NCI-H510A treated with DMSO at 0.1 percent for 48 hours (cell line): ENCODE results near the gene ASTN2.

Experiments
- DNase-seq: peaks from one replicate; lab custom pipeline; 2025; lab: John Stamatoyannopoulos, UW

ASTN2 gene

DNA sequence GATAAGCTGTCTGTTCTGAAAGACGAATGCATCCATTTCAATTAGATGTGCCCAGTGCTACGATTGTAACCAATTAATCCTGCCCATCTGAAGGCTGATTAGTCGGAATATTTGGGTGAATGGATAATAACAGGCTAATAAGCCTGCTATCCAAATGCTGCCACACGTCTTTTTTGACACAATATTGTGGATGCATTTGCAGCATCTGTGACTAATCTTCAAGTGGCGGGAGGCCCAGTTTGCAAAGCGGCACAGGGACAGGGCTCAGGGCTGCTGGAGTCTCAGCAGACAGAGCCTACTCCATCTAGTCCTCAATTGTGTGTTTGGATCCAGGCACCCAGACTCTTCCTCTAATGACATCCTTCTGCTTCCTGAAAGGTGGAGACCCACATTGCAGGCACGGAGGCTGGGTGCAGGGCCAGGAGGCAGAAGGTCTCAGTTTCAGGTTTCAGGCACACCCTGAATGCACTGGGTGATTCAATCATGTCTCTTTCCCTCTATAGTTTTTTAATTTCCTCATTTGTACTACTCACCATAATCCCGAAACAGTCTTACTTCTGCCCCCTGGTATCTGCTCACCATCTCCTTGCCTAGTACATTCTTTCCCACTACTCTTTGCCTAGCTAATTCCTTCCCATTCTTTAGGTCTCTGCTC is 169.6 kb downstream of the ASTN2 start:
- DNase-seq, result no peak

DNA sequence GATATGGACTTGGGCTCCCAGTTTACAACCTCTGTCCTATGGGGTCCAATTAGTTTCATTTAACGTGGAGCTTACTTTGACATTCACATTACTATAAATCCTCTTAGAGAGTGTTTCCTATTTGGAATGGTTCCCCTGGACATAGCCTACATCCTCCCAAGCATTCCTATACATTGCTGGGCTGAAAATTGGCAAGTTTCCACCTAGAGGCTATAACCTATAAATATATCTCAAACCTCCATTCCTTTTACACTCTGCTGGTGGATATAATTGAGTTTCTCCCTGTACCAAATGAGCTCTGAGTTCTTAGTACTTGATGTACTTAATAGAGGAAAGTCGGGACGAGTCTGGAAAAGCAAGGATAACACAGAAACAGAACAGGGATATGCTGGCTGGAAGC is 172.8 kb downstream of the ASTN2 start:
- DNase-seq, result no peak

DNA sequence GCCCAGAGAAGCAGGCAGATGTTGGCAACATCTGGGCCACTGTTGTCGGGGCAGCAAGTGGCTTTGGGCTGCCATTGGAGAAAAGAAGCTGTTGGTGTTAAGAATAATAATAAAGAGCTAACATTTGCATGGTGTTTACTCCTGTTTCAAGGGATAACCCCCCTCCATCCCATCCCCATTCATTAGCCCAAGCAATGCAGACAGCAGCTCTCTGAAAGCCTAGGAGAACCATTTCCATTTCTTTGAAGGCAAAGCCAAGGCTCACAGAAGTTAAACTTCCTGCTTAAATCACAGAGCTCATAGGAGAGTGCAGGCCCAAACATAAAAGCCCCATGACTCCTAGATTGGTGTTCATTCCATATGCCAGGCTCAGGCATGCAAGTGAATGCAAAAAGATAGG is 175.4 kb downstream of the ASTN2 start:
- DNase-seq, result no peak

GRCh38 chr9:117234103-117234502 is 180.8 kb downstream of the ASTN2 start:
- DNase-seq, result no peak

DNA sequence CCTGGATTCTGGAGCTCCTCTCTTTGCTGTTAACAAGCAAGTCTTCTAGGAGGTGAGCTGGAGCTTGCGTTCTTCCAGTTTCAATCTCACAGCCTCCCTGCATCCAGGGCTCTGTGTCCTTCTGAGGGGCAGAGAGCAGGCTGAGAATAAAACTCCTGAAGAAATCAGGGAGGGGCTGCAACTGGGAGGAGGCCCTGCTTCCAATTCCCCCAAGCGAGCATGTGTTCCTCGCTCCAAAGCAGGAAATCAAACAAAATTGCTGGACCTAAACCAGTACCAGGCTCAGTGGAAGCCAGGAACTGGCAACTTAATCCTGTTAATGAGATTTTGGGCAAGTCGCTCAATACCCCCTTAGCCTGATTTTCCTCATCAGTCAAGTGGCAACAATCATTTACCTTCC is 181.8 kb downstream of the ASTN2 start:
- no peak for DNase-seq

- DNase-seq, result no peak
These were observed 182.6 kb downstream of the ASTN2 start for GRCh38 chr9:117232281-117232680.

DNA sequence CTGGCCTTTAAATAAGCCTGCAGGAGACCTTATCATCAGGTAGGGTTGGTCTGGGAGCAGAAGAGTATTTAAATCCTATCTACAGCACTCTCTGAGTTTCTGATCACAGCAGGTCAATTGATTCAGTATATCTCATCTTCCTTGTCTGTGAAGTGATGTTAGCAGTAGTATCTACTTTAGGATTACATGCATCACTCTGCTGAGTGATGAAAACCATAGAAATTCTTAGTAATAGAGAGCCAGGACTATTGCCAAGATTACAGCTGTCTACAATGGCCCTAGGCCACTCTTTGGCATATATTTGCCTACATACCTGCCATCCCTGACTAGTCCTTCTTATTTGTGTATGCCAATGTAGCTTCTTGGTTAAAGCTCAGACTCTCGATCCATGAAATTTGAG is 183.8 kb downstream of the ASTN2 start:
- DNase-seq, result no peak

DNA sequence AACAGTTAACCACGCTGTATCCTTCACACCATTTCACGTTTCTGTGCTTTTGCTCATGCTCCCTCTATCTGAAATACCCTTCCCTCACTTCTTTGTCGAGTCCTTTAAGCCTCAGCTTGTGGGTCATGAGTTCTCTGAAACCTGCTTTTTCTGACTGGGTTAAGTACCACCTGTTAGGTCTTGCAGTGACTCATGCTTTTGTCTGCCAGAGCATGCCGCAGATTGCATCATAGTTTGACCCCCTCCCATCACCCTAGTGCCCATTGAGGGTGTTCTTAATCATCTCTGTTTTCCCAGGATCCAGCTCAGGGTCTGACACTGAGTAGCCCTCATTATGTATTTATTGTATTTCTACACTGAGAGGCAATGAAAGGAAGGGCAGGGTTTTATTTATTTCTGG is 190.2 kb downstream of the ASTN2 start:
- peak; percentile 71 for DNase-seq

- DNase-seq, result no peak
These were observed 195.9 kb downstream of the ASTN2 start for GRCh38 chr9:117218951-117219350.

DNA sequence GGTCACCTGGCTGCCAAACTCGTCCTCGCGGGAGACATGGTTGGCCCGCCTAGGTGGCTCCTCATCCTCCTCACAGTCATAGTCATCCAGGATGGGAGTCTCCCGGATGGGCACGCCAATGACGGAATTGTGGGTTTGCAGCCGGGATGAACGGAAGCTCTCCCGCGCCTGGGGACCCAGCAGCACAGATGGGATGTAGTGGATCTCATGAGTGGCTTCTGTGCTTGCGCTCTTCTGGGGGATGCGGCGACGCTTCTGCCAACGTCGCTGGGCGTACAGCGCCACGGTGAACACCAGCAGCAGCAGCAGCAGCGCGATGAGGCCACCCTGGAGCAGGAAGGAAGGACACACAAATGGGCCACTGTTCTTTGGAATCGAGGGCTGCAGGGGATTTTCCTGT is 200.4 kb downstream of the ASTN2 start:
- no peak for DNase-seq

DNA sequence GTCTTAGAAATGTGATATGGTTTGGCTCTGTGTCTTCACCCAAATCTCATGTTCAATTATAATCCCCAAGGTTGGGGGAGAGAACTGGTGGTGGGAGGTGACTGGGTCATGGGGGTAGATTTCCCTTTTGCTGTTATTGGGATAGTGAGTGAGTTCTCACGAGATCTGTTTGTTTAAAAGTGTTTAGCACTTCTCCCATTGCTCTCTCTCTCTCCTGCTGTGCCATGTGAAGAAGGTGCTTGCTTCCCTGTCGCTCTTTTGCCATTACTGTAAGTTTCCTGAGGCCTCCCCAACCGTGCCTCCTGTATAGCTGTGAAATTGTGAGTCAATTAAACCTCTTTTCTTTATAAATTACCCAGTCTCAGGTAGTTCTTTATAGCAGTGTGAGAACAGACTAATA is 203.6 kb downstream of the ASTN2 start:
- DNase-seq, result no peak

- DNase-seq, result no peak
These were observed 209.1 kb downstream of the ASTN2 start for GRCh38 chr9:117205806-117206205.

GRCh38 chr9:117204971-117205370 is 209.9 kb downstream of the ASTN2 start:
- no peak for DNase-seq

DNA sequence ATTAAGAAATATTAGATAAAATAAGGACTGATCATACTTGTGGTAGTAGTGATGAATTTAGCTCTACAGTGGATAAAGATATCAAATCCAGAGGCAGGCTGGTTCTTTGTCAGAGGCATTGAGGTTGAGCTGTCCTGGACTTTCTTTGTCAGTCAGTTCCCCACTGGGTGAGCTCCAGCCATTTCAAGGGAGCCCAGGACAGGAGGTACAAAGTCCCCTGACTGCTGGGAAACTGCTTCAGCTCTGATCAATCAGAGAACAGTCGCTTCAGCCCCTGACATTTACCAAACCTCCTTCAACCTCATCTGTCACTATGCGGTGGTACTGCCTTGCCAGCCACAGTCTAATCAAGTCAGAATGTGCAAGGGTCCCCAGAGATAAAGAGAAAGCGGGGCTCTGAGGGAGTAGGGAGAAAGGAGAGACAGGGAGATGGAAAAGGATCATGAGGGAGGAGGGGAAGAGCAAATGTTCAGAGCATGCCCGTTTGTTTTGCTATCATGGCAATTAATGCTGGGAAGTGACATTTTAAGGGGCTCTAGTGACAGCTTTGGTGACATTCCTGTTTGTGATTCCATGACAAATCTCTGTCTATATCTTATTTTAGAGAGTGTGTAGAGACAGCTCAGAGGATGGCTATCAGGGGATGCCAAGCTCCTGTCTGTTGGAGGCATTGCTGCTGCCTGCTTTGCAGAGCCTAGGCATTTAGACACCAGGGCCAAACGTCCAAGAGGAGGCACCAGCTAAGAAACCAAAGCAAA is 223.2 kb downstream of the ASTN2 start:
- no peak for DNase-seq

DNA sequence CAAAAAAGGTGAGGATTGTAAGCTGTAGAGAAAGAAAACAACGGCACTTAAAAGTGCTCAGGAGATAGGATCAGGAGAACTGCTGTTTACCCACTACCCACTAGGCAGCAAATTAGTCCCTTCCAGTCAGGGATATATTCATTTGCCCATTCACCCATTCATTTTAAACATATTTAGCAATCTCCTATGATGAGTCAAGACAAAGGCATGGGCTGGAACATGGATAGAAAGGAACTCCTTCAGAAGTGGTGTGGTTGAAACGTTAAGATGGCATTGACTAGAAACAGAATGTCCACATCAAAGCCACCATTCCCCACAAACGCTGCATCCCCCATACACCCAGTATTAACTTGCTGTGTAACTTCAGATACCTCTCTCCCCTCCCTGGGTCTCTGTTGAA is 225.7 kb downstream of the ASTN2 start:
- DNase-seq, result no peak

GRCh38 chr9:117188394-117188793 is 226.5 kb downstream of the ASTN2 start:
- DNase-seq, result no peak

DNA sequence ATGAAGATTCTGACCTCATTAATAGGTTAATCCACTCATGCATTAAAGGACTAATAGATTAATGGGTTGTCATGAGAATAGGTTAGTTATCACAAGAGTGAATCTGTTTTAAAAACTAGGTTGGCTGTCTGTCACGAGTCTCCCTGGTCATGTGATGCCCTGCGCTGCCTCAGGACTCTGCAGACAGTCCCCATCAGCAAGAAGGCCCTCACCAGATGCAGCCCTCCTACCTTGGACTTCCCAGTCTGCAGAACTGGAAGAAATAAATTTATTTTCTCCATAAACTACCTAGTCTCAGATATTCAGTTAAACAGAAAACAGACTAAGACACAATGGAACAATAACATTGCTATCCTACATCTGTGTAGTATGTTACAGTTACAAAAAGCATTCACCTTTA is 227.4 kb downstream of the ASTN2 start:
- no peak for DNase-seq

DNA sequence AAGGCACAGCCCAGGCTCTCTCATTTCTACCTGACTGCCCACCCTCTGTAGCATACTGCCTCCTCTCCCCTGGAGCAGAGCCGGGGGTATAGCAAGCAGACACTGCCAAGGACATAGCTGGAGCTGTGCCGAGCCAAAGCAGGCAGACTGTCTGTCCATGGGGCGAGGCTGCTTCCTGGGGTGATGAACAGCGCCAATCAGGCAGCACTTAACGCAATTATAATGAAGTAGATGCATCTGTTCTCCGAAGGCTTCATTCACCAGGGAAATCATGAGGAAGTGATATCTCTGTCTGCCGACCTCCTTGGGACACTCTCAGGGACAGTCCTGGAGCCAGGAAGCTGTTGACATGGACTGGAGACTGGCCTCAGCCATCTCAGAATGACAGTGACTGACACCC is 230.7 kb downstream of the ASTN2 start:
- no peak for DNase-seq

DNA sequence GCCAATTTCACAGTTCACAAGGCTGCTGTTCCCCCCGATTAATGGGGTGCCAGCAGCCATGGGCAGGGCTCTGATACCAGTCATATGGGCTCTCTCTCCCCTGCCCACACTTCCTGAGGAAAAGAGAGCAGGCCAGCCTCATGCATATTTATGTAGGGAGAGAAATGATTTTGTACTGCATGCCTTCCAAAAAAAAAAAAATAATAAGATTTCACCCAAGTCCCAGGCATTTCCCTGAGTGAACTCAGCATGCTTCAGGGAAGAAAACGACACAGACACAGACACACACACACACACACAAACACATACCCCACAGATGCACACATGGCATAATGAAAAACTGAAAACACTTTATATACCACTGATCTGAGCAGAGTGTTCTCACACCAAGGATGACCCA is 232.8 kb downstream of the ASTN2 start:
- DNase-seq, result no peak

GRCh38 chr9:117180896-117181445 is 233.9 kb downstream of the ASTN2 start:
- DNase-seq, result no peak

DNA sequence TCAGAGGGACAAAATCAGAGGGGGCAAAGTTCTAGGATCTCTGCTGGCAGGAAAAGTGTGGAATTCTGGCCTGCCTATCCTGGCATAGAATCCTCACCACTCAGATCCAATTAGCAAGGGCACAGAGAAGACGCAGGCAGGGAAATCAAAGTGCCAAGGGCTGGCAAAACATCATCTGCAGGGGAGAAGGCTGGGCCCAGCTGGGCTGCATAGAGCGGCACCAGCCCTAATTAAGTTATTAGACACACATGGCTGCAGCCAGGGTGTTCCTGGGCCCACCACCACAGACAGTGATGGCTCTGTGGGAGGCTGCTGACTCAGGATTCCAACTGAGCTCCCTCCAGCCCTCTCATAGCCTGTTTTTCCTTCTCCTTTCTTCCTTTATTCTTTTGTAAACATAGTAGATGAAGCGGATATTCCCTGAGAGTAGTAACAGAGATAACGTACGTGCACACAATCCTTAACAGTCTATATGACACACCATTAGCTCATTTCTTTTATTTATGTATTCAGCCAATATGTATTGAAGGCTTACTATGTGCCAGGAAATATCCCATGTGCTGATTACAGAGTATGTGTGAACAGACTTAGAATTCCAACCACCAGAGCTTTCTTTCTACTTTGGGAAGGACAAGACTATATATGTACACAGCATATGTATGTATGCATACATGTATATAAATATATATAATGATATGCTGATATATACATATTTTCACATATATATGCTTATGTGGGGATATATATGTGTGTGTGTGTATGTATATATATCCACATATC is 236.1 kb downstream of the ASTN2 start:
- no peak for DNase-seq

GRCh38 chr9:117170567-117170966 is 244.3 kb downstream of the ASTN2 start:
- DNase-seq, result no peak

DNA sequence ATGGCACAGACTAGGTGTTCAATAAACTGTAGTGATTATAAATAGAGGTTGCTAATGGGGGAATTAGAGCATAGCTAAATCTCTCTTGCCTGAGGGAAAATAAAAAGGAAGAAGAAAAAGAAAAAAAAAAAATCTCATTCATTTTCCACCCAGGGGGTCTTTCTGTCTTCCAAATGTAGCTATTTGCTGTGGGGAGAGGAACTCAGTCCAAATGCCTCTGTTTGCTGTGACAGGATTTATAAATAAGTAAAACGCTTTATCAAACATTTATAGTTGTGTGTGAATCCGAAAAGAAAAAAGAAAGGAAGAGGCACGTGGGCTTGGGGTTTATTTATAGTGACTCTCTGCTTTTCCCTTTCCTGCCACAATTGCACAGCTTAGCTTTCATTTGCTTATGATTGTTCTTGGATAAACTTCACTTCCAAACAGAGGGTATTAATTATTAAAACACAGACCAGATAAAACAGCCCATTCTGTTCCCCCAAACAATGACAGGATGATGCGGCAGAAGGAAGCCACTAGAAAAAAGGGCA is 245.7 kb downstream of the ASTN2 start:
- no peak for DNase-seq
